ENCODE results near the gene GPR183.

Gene GPR183

GRCh38 chr13:99293178-99293577 is 14.0 kb downstream of the GPR183 start:
- TF ChIP-seq CTCF (IDR thresholded peaks at IDR 0.05), result no peak
- intact Hi-C loops (cut with DNase I; ENCODE audit: low total_unique reads), result no loop called here
- Histone ChIP-seq H3K36me3 (peaks cover 0 to 8% (median 5%) of the 10 kb centered on the region in 3 donors), H3K4me3 (no peak overlapping the region), H3K4me1 (peaks cover 0 to 11% (median 4%) of the 10 kb centered on the region in 4 donors), H3K27me3 (no peaks in the 10 kb centered on the region), H3K9me3 (no peaks in the 10 kb centered on the region), H3K27ac (no peak overlapping the region)
- no peak for DNase-seq

- no peaks in the 10 kb centered on the region for H3K9me3 ChIP-seq
- no peak for TF ChIP-seq CTCF (IDR thresholded peaks at IDR 0.05)
- no peak overlapping the region for H3K27ac ChIP-seq
- intact Hi-C loops (cut with DNase I; ENCODE audit: low total_unique reads), result no loop called here
- DNase-seq, result no peak
- H3K36me3 ChIP-seq, result peaks cover 0 to 8% (median 5%) of the 10 kb centered on the region in 3 donors
- no peak overlapping the region for H3K4me3 ChIP-seq
- H3K27me3 ChIP-seq, result no peaks in the 10 kb centered on the region
- H3K4me1 ChIP-seq, result peaks cover 0 to 29% (median 3%) of the 10 kb centered on the region in 4 donors
Observed at GRCh38 chr13:99290894-99291293, 16.3 kb downstream of the GPR183 start.

- no peaks in the 10 kb centered on the region for H3K9me3 ChIP-seq
- H3K36me3 ChIP-seq, result peaks cover 0 to 5% (median under 1%) of the 10 kb centered on the region in 3 donors
- no peaks in the 10 kb centered on the region for H3K27me3 ChIP-seq
- no peak overlapping the region for H3K4me3 ChIP-seq
- H3K27ac ChIP-seq, result peak overlapping the region in 1 of 2 donors; percentile 3
- H3K4me1 ChIP-seq, result peaks cover 0 to 37% (median 3%) of the 10 kb centered on the region in 4 donors
- no peak for TF ChIP-seq CTCF (IDR thresholded peaks at IDR 0.05)
- intact Hi-C loops (cut with DNase I; ENCODE audit: low total_unique reads), result no loop called here
- no peak for DNase-seq
Observed at GRCh38 chr13:99289674-99290337, 17.4 kb downstream of the GPR183 start.

GRCh38 chr13:99289271-99289670 is 17.9 kb downstream of the GPR183 start:
- H3K4me1 ChIP-seq, result peaks cover 0 to 37% (median 3%) of the 10 kb centered on the region in 4 donors
- H3K27me3 ChIP-seq, result no peaks in the 10 kb centered on the region
- H3K27ac ChIP-seq, result peak overlapping the region; percentile 3 to 69
- intact Hi-C loops (cut with DNase I; ENCODE audit: low total_unique reads), result no loop called here
- H3K36me3 ChIP-seq, result peaks cover 0 to 5% (median 0%) of the 10 kb centered on the region in 3 donors
- no peak overlapping the region for H3K4me3 ChIP-seq
- DNase-seq, result no peak
- no peaks in the 10 kb centered on the region for H3K9me3 ChIP-seq
- no peak for TF ChIP-seq CTCF (IDR thresholded peaks at IDR 0.05)

GRCh38 chr13:99288089-99288488 is 19.1 kb downstream of the GPR183 start:
- H3K27ac ChIP-seq, result peak overlapping the region; percentile 63 to 69
- no peaks in the 10 kb centered on the region for H3K9me3 ChIP-seq
- intact Hi-C loops (cut with DNase I; ENCODE audit: low total_unique reads), result no loop called here
- DNase-seq, result no peak
- peaks cover 0 to 3% (median 0%) of the 10 kb centered on the region in 3 donors for H3K36me3 ChIP-seq
- TF ChIP-seq CTCF (IDR thresholded peaks at IDR 0.05), result no peak
- peak overlapping the region in 1 of 2 donors; percentile 15 for H3K4me3 ChIP-seq
- H3K4me1 ChIP-seq, result peaks cover 0 to 41% (median 5%) of the 10 kb centered on the region in 4 donors
- H3K27me3 ChIP-seq, result no peaks in the 10 kb centered on the region
